Right atrium auricular region (tissue), 2 donors: Measurements from ENCODE around the gene CMPK1. TPM values are rescaled to one million over a fixed set of nuclear protein-coding genes. Genes with fewer than 3 reads are reported as not detected.
"Not testable (repeated sequence)": the region's sequence is repeated elsewhere in the genome, so short reads cannot be mapped to it uniquely, and the experiment has no call there.

Source experiments
- DNase-seq: peaks from one replicate; pipeline ENCODE4 v3.0.0-alpha.2; 2019; ENCODE audit warnings: low spot score
- H3K27ac ChIP-seq, 2 donors: fragments of 200-600 bp; sonication (generic); 1 replicate in 1 of 2; 2 replicates in 1 of 2; pipeline ENCODE4 v1.5.1; 2016 to 2019
- H3K27me3 ChIP-seq, 2 donors: fragments of 200-600 bp; sonication (generic); one replicate each; pipeline versions ENCODE4 v1.5.1 to v1.6.0; 2017 to 2019
- H3K36me3 ChIP-seq: fragments of 200-600 bp; sonication (generic); one replicate; pipeline ENCODE4 v1.5.1; 2016
- H3K4me1 ChIP-seq, 2 donors: fragments of 200-600 bp; sonication (generic); one replicate each; pipeline versions ENCODE4 v1.5.1 to v1.6.0; 2017 to 2019
- H3K4me3 ChIP-seq, 2 donors: fragments of 200-600 bp; sonication (generic); 1 replicate in 1 of 2; 2 replicates in 1 of 2; pipeline ENCODE4 v1.5.1; 2017 to 2019; ENCODE audit warnings: mild to moderate bottlenecking in 1 of 2, moderate library complexity in 1 of 2
- H3K9me3 ChIP-seq, 2 donors: fragments of 200-600 bp; sonication (generic); one replicate each; pipeline ENCODE4 v1.5.1; 2019
- total RNA-seq, 2 donors: library from RNA; depleted of rRNA; stranded (reverse); fragments of >200 nt; gene quantifications; one replicate each; pipeline ENCODE4 v1.1.0, GENCODE V29; 2016
- TF ChIP-seq, protein P1 (sequence below), 2 donors: fragments of 200-600 bp; sonication (generic); IDR thresholded peaks; one replicate each; pipeline ENCODE4 v1.5.1; 2019; ENCODE audit warnings: antibody characterized with exemption in 2 of 2

Gene CMPK1
- total RNA-seq, 2 donors from 2014 or later: 51.4 to 72.3 TPM

DNA sequence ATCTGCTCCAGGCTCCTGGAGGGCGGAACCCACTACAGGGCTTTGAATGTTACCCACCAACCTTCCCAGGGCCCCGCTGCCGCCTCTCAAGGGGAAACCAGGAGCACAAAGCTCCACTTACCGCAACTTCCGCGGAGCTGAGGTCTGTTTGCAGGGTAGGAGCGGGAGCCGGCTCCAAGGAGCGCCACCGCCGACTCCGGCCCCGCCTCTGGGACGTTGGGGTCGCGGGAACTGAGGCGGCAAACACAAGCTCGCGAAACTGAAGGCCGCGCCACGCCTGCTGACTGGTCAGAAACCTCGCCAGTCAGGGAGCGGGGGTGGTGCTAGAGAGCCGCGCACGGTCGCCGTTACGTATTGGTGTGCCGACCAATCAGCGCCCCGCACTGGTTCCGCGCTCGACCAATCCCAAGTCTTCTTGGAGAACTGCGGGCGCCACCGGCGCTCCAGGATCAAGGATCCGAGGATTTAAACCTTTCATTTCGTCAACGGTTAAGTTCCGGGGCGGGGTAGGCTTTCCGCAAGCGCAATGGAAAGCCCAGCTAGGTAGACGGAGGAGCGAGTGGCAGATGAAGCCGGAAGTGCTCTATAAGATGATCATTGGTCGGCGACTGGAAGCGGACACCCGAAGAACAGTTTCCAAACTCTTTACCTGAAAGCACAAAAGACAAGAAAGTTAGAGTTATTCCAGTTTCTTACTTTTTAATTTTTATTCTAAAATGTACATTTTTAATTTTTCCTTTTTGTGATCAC is 19.5 kb upstream of the CMPK1 start, which contains the start of gene STIL:
Gene STIL, minus strand, starts transcription at position 233 of the 750 bp plus-strand sequence. CDS start 3,828 bp downstream, outside the sequence.
- peak; percentile 99 for DNase-seq
- no peaks in the 10 kb centered on the region for H3K27me3 ChIP-seq
- peak within 1 kb of the TSS; percentile 48 to 72 for H3K4me3 ChIP-seq
- no peaks in the 10 kb centered on the region for H3K9me3 ChIP-seq
- TF ChIP-seq, protein P1, sequence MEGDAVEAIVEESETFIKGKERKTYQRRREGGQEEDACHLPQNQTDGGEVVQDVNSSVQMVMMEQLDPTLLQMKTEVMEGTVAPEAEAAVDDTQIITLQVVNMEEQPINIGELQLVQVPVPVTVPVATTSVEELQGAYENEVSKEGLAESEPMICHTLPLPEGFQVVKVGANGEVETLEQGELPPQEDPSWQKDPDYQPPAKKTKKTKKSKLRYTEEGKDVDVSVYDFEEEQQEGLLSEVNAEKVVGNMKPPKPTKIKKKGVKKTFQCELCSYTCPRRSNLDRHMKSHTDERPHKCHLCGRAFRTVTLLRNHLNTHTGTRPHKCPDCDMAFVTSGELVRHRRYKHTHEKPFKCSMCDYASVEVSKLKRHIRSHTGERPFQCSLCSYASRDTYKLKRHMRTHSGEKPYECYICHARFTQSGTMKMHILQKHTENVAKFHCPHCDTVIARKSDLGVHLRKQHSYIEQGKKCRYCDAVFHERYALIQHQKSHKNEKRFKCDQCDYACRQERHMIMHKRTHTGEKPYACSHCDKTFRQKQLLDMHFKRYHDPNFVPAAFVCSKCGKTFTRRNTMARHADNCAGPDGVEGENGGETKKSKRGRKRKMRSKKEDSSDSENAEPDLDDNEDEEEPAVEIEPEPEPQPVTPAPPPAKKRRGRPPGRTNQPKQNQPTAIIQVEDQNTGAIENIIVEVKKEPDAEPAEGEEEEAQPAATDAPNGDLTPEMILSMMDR (IDR thresholded peaks at IDR 0.05): peak in 1 of 2 donors; percentile 11
- H3K36me3 ChIP-seq: no peaks in the 10 kb centered on the region
- peak within 1 kb of the TSS; percentile 76 to 82 for H3K27ac ChIP-seq
- H3K4me1 ChIP-seq: peaks cover 0 to 9% of the 10 kb centered on the region in 2 donors

DNA sequence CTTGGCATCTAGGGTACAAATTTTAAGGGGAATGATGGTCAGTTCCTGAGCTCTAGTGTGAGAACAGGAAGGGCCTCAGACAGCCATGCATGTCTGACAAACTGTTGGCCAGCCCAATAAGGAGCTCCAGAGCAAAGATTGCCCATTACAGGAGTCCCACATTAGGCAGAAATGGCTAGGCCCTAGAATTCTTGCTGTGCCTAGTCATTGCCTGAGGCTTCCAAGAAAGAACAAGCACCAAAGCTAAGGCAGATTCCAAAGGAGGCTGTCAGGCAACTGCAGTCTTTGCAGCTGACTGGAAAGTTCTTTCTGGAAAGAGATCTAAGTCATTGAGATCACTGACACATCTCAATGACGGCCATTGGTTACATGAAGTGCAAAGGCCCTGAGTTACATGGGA is 15.7 kb upstream of the CMPK1 start:
- TF ChIP-seq, protein P1 (IDR thresholded peaks at IDR 0.05): no peak
- peaks cover 0 to 9% of the 10 kb centered on the region in 2 donors for H3K4me1 ChIP-seq
- H3K27me3 ChIP-seq: no peaks in the 10 kb centered on the region
- no peak for DNase-seq
- no peak overlapping the region for H3K27ac ChIP-seq
- H3K4me3 ChIP-seq: no peak overlapping the region
- H3K9me3 ChIP-seq: no peaks in the 10 kb centered on the region
- no peaks in the 10 kb centered on the region for H3K36me3 ChIP-seq

DNA sequence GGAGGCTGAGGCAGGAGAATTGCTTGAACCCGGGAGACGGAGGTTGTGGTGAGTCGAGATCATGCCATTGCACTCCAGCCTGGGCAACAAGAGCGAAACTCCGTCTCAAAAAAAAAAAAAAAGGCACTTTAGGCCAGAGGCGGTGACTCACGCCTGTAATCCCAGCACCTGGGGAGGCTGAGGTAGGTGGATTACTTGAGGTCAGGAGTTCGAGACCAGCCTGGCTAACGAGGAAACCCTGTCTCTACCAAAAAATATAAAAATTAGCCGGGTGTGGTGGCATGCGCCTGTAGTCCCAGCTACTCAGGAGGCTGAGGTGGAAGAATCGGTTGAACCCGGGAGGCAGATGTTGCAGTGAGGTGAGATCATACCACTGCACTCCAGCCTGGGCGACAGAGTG is 13.6 kb upstream of the CMPK1 start:
- not testable (repeated sequence) for H3K36me3 ChIP-seq, H3K27ac ChIP-seq, H3K4me3 ChIP-seq, H3K27me3 ChIP-seq, DNase-seq, H3K9me3 ChIP-seq, H3K4me1 ChIP-seq

DNA sequence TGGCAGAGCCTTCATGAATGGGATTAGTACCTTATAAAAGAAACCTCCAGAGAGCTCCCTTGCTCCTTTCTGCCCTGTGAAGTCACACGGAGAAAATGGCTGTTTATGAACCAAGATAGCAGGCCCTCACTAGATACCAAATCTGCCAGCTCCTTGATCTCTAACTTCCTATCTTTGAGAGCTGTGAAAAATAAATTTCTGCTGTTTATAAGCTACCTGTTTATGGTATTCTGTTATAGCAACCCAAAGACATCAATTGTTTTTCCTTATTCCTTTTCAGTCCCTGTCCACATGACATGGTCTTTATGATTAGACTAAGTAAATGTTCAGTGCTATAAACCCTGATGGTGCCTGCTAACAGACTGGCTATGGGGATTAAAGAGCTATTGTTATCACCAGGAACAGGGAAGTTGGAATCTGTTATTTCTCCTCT is 10.0 kb upstream of the CMPK1 start:
- H3K4me1 ChIP-seq: no peaks in the 10 kb centered on the region
- H3K27me3 ChIP-seq: no peaks in the 10 kb centered on the region
- no peak for DNase-seq
- H3K9me3 ChIP-seq: no peaks in the 10 kb centered on the region
- no peak overlapping the region for H3K4me3 ChIP-seq
- TF ChIP-seq, protein P1 (IDR thresholded peaks at IDR 0.05): no peak
- H3K27ac ChIP-seq: no peak overlapping the region
- H3K36me3 ChIP-seq: no peaks in the 10 kb centered on the region

DNA sequence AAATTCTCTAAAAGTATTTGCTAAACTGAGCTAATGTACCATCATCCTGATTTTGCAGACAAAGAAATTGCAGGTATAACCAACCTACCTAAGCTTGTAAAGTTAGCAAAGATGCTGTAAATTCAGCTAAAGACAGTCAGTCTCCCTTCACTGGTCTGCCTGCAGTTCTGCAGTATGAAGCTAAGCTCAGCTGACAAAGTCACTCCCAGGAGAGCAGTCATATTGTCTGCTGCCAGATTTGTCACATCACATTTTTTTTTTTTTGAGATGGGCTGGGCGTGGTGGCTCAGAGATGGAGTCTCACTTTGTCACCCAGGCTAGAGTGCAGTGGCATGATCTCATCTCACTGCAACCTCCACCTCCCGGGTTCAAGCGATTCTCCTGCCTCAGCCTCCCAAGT is 8.9 kb upstream of the CMPK1 start:
- TF ChIP-seq, protein P1 (IDR thresholded peaks at IDR 0.05): no peak
- Histone ChIP-seq H3K36me3 (no peaks in the 10 kb centered on the region), H3K4me1 (no peaks in the 10 kb centered on the region), H3K4me3 (no peak overlapping the region), H3K27me3 (no peaks in the 10 kb centered on the region), H3K9me3 (no peaks in the 10 kb centered on the region), H3K27ac (no peak overlapping the region)
- no peak for DNase-seq

DNA sequence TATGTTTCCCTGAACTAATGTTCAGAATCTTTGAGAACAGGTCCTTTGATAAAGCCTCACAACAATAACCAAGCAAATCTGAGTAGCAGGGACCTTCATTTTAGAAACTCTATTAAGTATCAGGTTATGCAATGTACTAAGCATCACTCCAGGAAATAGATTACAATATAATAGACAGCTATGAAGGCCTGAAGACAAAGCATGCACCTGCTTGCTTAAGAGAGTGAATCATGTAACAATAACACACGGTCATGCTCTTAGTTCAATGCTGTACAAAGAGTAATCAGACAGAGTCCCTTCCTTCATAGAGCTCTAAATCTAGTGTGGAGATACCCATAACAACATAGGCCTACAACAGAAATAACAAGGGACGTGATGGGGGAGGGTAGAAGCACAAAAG is 8.1 kb upstream of the CMPK1 start:
- Histone ChIP-seq H3K27me3 (no peaks in the 10 kb centered on the region), H3K27ac (no peak overlapping the region), H3K9me3 (no peaks in the 10 kb centered on the region), H3K4me1 (no peaks in the 10 kb centered on the region), H3K36me3 (no peaks in the 10 kb centered on the region), H3K4me3 (no peak overlapping the region)
- DNase-seq: no peak
- TF ChIP-seq, protein P1 (IDR thresholded peaks at IDR 0.05): no peak
